B cell (primary cell): Measurements from ENCODE around the gene CAVIN2. TPM values are rescaled to one million over a fixed set of nuclear protein-coding genes. Genes with fewer than 3 reads are reported as not detected.

Source experiments
- ATAC-seq: fragments of 200-7000 bp; cut with Tn5 transposase; one replicate; pipeline ENCODE4 v1.10.0; 2021; ENCODE audit warnings: low read depth, mild to moderate bottlenecking, moderate number of reproducible peaks, moderate library complexity
- CTCF ChIA-PET: fragments of 350-600 bp; sonication (Branson Sonifier 250); formaldehyde crosslinking; loops from one replicate; lab custom pipeline; 2021; ENCODE audit warnings: antibody characterized with exemption, inconsistent platforms; lab: Charles Lee
- POLR2A ChIA-PET: fragments of 350-600 bp; sonication (Branson Sonifier 250); formaldehyde crosslinking; loops from one replicate; lab custom pipeline; 2021; ENCODE audit warnings: antibody characterized with exemption; lab: Charles Lee
- DNase-seq: peaks from one replicate; pipeline ENCODE4 v3.0.0; 2013
- H2AFZ ChIP-seq: 2 replicates; pipeline ENCODE4 v1.6.1; 2012; ENCODE audit warnings: mild to moderate bottlenecking, low read depth, low read length; ENCODE audit not compliant: insufficient read depth, poor library complexity, severe bottlenecking
- H3K27ac ChIP-seq, 2 donors: 1 replicate in 1 of 2; 2 replicates in 1 of 2; pipeline ENCODE4 v1.5.1; 2012 to 2013; ENCODE audit warnings: low read length in 2 of 2, mild to moderate bottlenecking in 2 of 2, moderate library complexity in 1 of 2
- H3K27me3 ChIP-seq, 4 experiments: fragments of 200-600 bp in 1 of 4; sonication (generic) in 1 of 4; replicated peaks in 1 of 4; 1 replicate in 2 of 4; 2 replicates in 2 of 4; pipeline versions ENCODE4 v1.6.1 to v1.7.0; 2013 to 2016; ENCODE audit warnings: low read length in 3 of 4, mild to moderate bottlenecking in 2 of 4, mixed read lengths in 1 of 4, moderate library complexity in 1 of 4; ENCODE audit not compliant: insufficient read depth in 4 of 4, control insufficient read depth in 3 of 4; ENCODE audit errors: control extremely low read depth in 1 of 4
- H3K36me3 ChIP-seq, 2 experiments: replicated peaks in 1 of 2; 1 replicate in 1 of 2; 2 replicates in 1 of 2; pipeline versions ENCODE4 v1.6.1 to v1.7.1; 2013; ENCODE audit warnings: low read length in 1 of 2; ENCODE audit not compliant: insufficient read depth in 2 of 2, control insufficient read depth in 1 of 2; ENCODE audit errors: control extremely low read depth in 1 of 2, extremely low read depth in 1 of 2
- H3K4me1 ChIP-seq, 2 donors: fragments of 200-600 bp in 1 of 2; sonication (generic) in 1 of 2; 1 replicate in 1 of 2; 2 replicates in 1 of 2; pipeline versions ENCODE4 v1.5.1 to v1.6.1; 2013 to 2017; ENCODE audit warnings: low read length in 2 of 2; ENCODE audit not compliant: control insufficient read depth in 2 of 2, insufficient read depth in 2 of 2
- H3K4me2 ChIP-seq: replicated peaks from 2 replicates; pipeline ENCODE3; 2012; ENCODE audit warnings: mild to moderate bottlenecking, low read depth, low read length; ENCODE audit not compliant: poor library complexity, severe bottlenecking
- H3K4me3 ChIP-seq, 5 experiments: fragments of 200-600 bp in 1 of 5; sonication (generic) in 1 of 5; 1 replicate in 3 of 5; 2 replicates in 2 of 5; pipeline versions ENCODE4 v1.5.1 to v1.7.0; 2011 to 2016; ENCODE audit warnings: low read length in 4 of 5, mild to moderate bottlenecking in 4 of 5, low read depth in 2 of 5, control low read depth in 1 of 5, moderate library complexity in 1 of 5; ENCODE audit not compliant: insufficient read depth in 1 of 5; ENCODE audit errors: control extremely low read depth in 1 of 5, extremely low read depth in 1 of 5
- H3K79me2 ChIP-seq: fragments of 200-600 bp; sonication (generic); one replicate; pipeline ENCODE4 v1.6.0; 2016; ENCODE audit warnings: low read length; ENCODE audit not compliant: control insufficient read depth, insufficient read depth
- H3K9ac ChIP-seq: fragments of 200-600 bp; sonication (generic); 2 replicates; pipeline ENCODE4 v1.6.1; 2017; ENCODE audit warnings: mild to moderate bottlenecking, low read length, moderate library complexity
- H3K9me3 ChIP-seq, 3 donors: one replicate each; pipeline versions ENCODE4 v1.6.1 to v1.7.1; 2013; ENCODE audit warnings: low read length in 2 of 3; ENCODE audit not compliant: control insufficient read depth in 2 of 3, insufficient read depth in 1 of 3; ENCODE audit errors: control extremely low read depth in 1 of 3
- H4K20me1 ChIP-seq: 2 replicates; pipeline ENCODE4 v1.6.0; 2012; ENCODE audit warnings: mild to moderate bottlenecking, low read length; ENCODE audit not compliant: insufficient read depth, control insufficient read depth, poor library complexity, severe bottlenecking
- H3K27ac Mint-ChIP-seq: one replicate; pipeline ENCODE4 v1.8.0; 2021; ENCODE audit warnings: mixed read lengths
- H3K27me3 Mint-ChIP-seq: one replicate; pipeline ENCODE4 v1.8.0; 2021; ENCODE audit warnings: mixed read lengths
- H3K4me1 Mint-ChIP-seq: one replicate; pipeline ENCODE4 v1.8.0; 2021; ENCODE audit warnings: mixed read lengths
- H3K4me3 Mint-ChIP-seq: one replicate; pipeline ENCODE4 v1.8.0; 2021; ENCODE audit warnings: mixed read lengths
- H3K9me3 Mint-ChIP-seq: one replicate; pipeline ENCODE4 v1.8.0; 2022; ENCODE audit warnings: mixed read lengths; ENCODE audit not compliant: insufficient read depth
- EZH2 ChIP-seq: IDR thresholded peaks from 2 replicates; pipeline ENCODE4 v1.6.1; 2012; ENCODE audit warnings: borderline replicate concordance, low read depth, mild to moderate bottlenecking, moderate library complexity, low read length; ENCODE audit not compliant: insufficient read depth, poor library complexity, severe bottlenecking
- WGBS: methylation state at CpG from one replicate; pipeline ENCODE4 v1.1.5; 2013; ENCODE audit warnings: missing lambda C conversion rate; ENCODE audit not compliant: insufficient coverage; 5-methylcytosine and 5-hydroxymethylcytosine counted together
- intact Hi-C: fragments of 100-400 bp; cut with micrococcal nuclease; formaldehyde crosslinking; loops from one replicate; pipeline ENCODE4 v1.10.0; 2022
- polyA plus RNA-seq: library from polyadenylated mRNA; depleted of rRNA; stranded (reverse); fragments of >200 nt; gene quantifications from 2 replicates; pipeline ENCODE4 v1.2.3, GENCODE V29; 2012
- total RNA-seq, 2 donors: library from RNA; stranded (reverse); fragments of 120-200 nt in 1 of 2; gene quantifications; 1 replicate in 1 of 2; 2 replicates in 1 of 2; pipeline versions ENCODE4 v1.2.3 to v1.2.4, GENCODE V29; 2013 to 2022
- TF ChIP-seq, protein P1 (sequence below): fragments of 200-600 bp; IDR thresholded peaks from one replicate; pipeline ENCODE4 v1.8.0; 2022; ENCODE audit warnings: antibody characterized with exemption, mild to moderate bottlenecking

CAVIN2 gene
- total and polyA plus RNA-seq, 2 donors (not counting 1 experiment from before 2014, with no cell fraction given): 0.15 TPM; not detected in 1

DNA sequence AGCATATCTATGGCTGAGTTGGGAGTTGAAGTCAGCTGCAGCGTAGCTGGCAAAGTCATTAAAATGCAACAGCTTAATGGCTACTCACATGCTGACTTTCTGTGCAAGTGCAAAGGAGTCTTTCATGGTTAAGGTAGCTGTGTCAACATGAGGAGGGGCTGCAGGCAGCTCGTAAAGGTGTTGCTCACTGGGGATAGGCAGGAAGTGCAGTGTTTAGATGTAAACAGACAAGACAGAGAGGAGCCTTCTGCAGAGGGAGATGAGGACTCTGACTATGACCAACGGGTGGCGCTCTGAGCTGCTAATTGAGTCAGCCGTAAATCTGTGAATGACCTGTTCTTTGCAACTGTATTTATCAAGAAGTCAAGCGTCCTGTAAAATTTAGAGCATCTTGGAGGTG is 22.3 kb upstream of the CAVIN2 start:
- ATAC-seq (no peak), DNase-seq (no peak)
- Histone ChIP-seq H3K9ac (no peak overlapping the region), H3K9me3 (no peaks in the 10 kb centered on the region), H3K79me2 (no peaks in the 10 kb centered on the region), H2AFZ (no peak overlapping the region), H3K4me1 (no peaks in the 10 kb centered on the region), H3K36me3 (no peaks in the 10 kb centered on the region), H3K27me3 (no peaks in the 10 kb centered on the region), H4K20me1 (no peaks in the 10 kb centered on the region), H3K4me2 (no peak overlapping the region), H3K27ac (no peak overlapping the region), H3K4me3 (no peak overlapping the region)
- TF ChIP-seq, protein P1, sequence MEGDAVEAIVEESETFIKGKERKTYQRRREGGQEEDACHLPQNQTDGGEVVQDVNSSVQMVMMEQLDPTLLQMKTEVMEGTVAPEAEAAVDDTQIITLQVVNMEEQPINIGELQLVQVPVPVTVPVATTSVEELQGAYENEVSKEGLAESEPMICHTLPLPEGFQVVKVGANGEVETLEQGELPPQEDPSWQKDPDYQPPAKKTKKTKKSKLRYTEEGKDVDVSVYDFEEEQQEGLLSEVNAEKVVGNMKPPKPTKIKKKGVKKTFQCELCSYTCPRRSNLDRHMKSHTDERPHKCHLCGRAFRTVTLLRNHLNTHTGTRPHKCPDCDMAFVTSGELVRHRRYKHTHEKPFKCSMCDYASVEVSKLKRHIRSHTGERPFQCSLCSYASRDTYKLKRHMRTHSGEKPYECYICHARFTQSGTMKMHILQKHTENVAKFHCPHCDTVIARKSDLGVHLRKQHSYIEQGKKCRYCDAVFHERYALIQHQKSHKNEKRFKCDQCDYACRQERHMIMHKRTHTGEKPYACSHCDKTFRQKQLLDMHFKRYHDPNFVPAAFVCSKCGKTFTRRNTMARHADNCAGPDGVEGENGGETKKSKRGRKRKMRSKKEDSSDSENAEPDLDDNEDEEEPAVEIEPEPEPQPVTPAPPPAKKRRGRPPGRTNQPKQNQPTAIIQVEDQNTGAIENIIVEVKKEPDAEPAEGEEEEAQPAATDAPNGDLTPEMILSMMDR: no peak
- TF ChIP-seq EZH2: no peak
- H3K27ac Mint-ChIP-seq: no peak overlapping the region
- ChIA-PET CTCF (interaction anchor here (1.5 kb wide), 1 partner anchor 10 kb away, joined by 3 read pairs; no protein-coding TSS in a partner anchor), POLR2A (no interaction called here)
- intact Hi-C loops: no loop called here
- WGBS: 82% methylated on average over 4 of the region's 6 CpGs
- peaks cover 6% of the 10 kb centered on the region for H3K27me3 Mint-ChIP-seq
- H3K4me3 Mint-ChIP-seq: no peak overlapping the region
- no peaks in the 10 kb centered on the region for H3K9me3 Mint-ChIP-seq
- H3K4me1 Mint-ChIP-seq: no peaks in the 10 kb centered on the region

- TF ChIP-seq EZH2: no peak
- TF ChIP-seq, protein P1: no peak
- DNase-seq (no peak), ATAC-seq (no peak)
- ChIA-PET CTCF (no interaction called here), POLR2A (no interaction called here)
- no CpG with 5 or more reads among the region's 1 CpG for WGBS
- H2AFZ ChIP-seq: no peak overlapping the region
- intact Hi-C loops: no loop called here
- H3K9me3 Mint-ChIP-seq: no peaks in the 10 kb centered on the region
- H3K4me1 Mint-ChIP-seq: no peaks in the 10 kb centered on the region
- no peaks in the 10 kb centered on the region for H3K4me1 ChIP-seq
- H3K79me2 ChIP-seq: no peaks in the 10 kb centered on the region
- no peak overlapping the region for H3K27ac ChIP-seq
- H3K27me3 Mint-ChIP-seq: peaks cover 6% of the 10 kb centered on the region
- no peaks in the 10 kb centered on the region for H3K36me3 ChIP-seq
- no peak overlapping the region for H3K4me3 ChIP-seq
- no peak overlapping the region for H3K9ac ChIP-seq
- H3K4me3 Mint-ChIP-seq: no peak overlapping the region
- no peak overlapping the region for H3K27ac Mint-ChIP-seq
- no peak overlapping the region for H3K4me2 ChIP-seq
- H3K27me3 ChIP-seq: no peaks in the 10 kb centered on the region
- no peaks in the 10 kb centered on the region for H3K9me3 ChIP-seq
- no peaks in the 10 kb centered on the region for H4K20me1 ChIP-seq
These were observed 20.6 kb upstream of the CAVIN2 start for GRCh38 chr2:191867507-191867847.
